ENCODE results near the gene SLFN12L. TPM values are rescaled to one million over a fixed set of nuclear protein-coding genes. Genes with fewer than 3 reads are reported as not detected.

The SLFN12L gene
- total RNA-seq, 1 experiment from 2014 or later, result 0.13 TPM

DNA sequence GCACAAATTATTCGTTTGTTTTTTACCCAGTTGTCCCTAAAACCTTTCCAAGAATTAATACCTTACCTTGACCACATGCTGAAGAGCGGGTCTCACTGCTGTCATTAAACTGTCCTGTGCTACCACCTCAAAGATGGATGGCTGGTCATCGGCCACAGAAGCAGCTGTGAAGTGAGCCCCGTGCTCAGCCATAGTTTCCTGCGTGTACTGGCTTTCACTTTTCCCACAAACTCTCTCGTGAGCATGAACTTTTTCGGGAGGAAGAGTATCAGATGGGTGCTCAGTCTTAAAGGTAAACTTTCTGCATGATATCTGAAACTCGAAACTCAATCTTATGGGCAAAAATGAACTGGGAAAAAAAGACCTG, 40.3 kb upstream of the SLFN12L start:
- peaks cover 11% of the 10 kb centered on the region; the same call in 1 of the 2 replicates for H3K4me1 Mint-ChIP-seq
- POLR2A ChIA-PET, result interaction anchor here (0.6 to 1.9 kb wide), 5 partner anchors 9 to 512 kb away, joined by 4 to 17 read pairs (median 6); partner anchors contain the start of gene AP2B1
- TF ChIP-seq FOXK1 (CRISPR knock-in tag; IDR thresholded peaks at IDR 0.05) (no peak), SP1 (CRISPR knock-in tag; conservative IDR thresholded peaks at IDR 0.05) (no peak), USF2 (CRISPR knock-in tag; IDR thresholded peaks at IDR 0.05) (no peak)

GRCh38 chr17:35575759-35576158, 38.3 kb upstream of the SLFN12L start:
- TF ChIP-seq GABPB1 (CRISPR knock-in tag; IDR thresholded peaks at IDR 0.05) (no peak), ATF6 (CRISPR knock-in tag; IDR thresholded peaks at IDR 0.05) (no peak), CREB1 (CRISPR knock-in tag; IDR thresholded peaks at IDR 0.05) (no peak), ZNF232 (CRISPR knock-in tag; IDR thresholded peaks at IDR 0.05) (no peak), NR1H2 (CRISPR knock-in tag; IDR thresholded peaks at IDR 0.05) (no peak), ATF1 (CRISPR knock-in tag; IDR thresholded peaks at IDR 0.05) (no peak), FOXK1 (CRISPR knock-in tag; IDR thresholded peaks at IDR 0.05) (no peak), HMGXB4 (CRISPR knock-in tag; IDR thresholded peaks at IDR 0.05) (no peak), KAT7 (CRISPR knock-in tag; IDR thresholded peaks at IDR 0.05; ENCODE audit: borderline replicate concordance) (no peak), ETV6 (CRISPR knock-in tag; IDR thresholded peaks at IDR 0.05) (no peak), MXD4 (CRISPR knock-in tag; IDR thresholded peaks at IDR 0.05; ENCODE audit: borderline replicate concordance) (no peak), ZNF671 (CRISPR knock-in tag; IDR thresholded peaks at IDR 0.05) (no peak), SMAD4 (CRISPR knock-in tag; IDR thresholded peaks at IDR 0.05) (no peak), ZNF121 (CRISPR knock-in tag; IDR thresholded peaks at IDR 0.05) (no peak), ZNF425 (CRISPR knock-in tag; conservative IDR thresholded peaks at IDR 0.05) (no peak), IRF2 (CRISPR knock-in tag; IDR thresholded peaks at IDR 0.05; ENCODE audit: borderline replicate concordance, low read depth) (no peak)
- TF ChIP-seq, protein P1, sequence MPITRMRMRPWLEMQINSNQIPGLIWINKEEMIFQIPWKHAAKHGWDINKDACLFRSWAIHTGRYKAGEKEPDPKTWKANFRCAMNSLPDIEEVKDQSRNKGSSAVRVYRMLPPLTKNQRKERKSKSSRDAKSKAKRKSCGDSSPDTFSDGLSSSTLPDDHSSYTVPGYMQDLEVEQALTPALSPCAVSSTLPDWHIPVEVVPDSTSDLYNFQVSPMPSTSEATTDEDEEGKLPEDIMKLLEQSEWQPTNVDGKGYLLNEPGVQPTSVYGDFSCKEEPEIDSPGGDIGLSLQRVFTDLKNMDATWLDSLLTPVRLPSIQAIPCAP (CRISPR knock-in tag; IDR thresholded peaks at IDR 0.05), result no peak
- TF ChIP-seq, protein P2, sequence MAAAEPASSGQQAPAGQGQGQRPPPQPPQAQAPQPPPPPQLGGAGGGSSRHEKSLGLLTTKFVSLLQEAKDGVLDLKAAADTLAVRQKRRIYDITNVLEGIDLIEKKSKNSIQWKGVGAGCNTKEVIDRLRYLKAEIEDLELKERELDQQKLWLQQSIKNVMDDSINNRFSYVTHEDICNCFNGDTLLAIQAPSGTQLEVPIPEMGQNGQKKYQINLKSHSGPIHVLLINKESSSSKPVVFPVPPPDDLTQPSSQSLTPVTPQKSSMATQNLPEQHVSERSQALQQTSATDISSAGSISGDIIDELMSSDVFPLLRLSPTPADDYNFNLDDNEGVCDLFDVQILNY (CRISPR knock-in tag; IDR thresholded peaks at IDR 0.05), result no peak
- H3K4me1 Mint-ChIP-seq, result peaks cover 11% of the 10 kb centered on the region; the same call in 1 of the 2 replicates
- ATAC-seq (no peak), DNase-seq (ENCODE audit: low spot score) (no peak)
- POLR2A ChIA-PET, result no interaction called here
- H3K27me3 Mint-ChIP-seq (ENCODE audit: low read depth), result no peaks in the 10 kb centered on the region
- H3K9me3 Mint-ChIP-seq, result no peaks in the 10 kb centered on the region
- H3K36me3 Mint-ChIP-seq, result peaks cover 4% of the 10 kb centered on the region; the same call in 1 of the 2 replicates
- CTCF ChIA-PET, result interaction anchor here (1.8 kb wide), 1 partner anchor 36 kb away, joined by 4 read pairs; no protein-coding TSS in a partner anchor
- H3K27ac Mint-ChIP-seq, result peak overlapping the region; percentile 73
- no peak overlapping the region for H3K4me3 Mint-ChIP-seq

More for the DNA sequence above, 40.3 kb upstream of the SLFN12L start:
- no peaks in the 10 kb centered on the region for H3K9me3 Mint-ChIP-seq
- H3K27me3 Mint-ChIP-seq (ENCODE audit: low read depth), result peaks cover 4% of the 10 kb centered on the region
- peaks cover 4% of the 10 kb centered on the region; the same call in 1 of the 2 replicates for H3K36me3 Mint-ChIP-seq
- peak overlapping the region; percentile 90 for H3K4me3 Mint-ChIP-seq
- DNase-seq (ENCODE audit: low spot score) (no peak), ATAC-seq (no peak)
- peak overlapping the region; percentile 58; the same call in 1 of the 2 replicates for H3K27ac Mint-ChIP-seq
- CTCF ChIA-PET, result interaction anchor here (0.6 to 3.7 kb wide), 10 partner anchors 10 to 742 kb away, joined by 3 to 31 read pairs (median 8); partner anchors contain the start of gene RAD51D

Measured in WTC11 (cell line).